Breast epithelium (tissue), 4 donors: ENCODE measurements around the gene ZSWIM4. TPM values are rescaled to one million over a fixed set of nuclear protein-coding genes. Genes with fewer than 3 reads are reported as not detected.

Experiments
- DNase-seq, 2 donors: peaks; one replicate each; pipeline ENCODE4 v3.0.0-alpha.2; 2019; ENCODE audit warnings: low spot score in 2 of 2
- H3K27ac ChIP-seq, 2 donors: fragments of 200-600 bp; sonication (generic) in 1 of 2; one replicate each; pipeline ENCODE4 v1.5.1; 2016 to 2019; ENCODE audit warnings: mild to moderate bottlenecking in 1 of 2
- H3K27me3 ChIP-seq, 2 donors: fragments of 200-600 bp; sonication (generic) in 1 of 2; one replicate each; pipeline versions ENCODE4 v1.5.1 to v1.6.0; 2017 to 2019; ENCODE audit warnings: control low read depth in 1 of 2, mild to moderate bottlenecking in 1 of 2
- H3K36me3 ChIP-seq: fragments of 200-600 bp; one replicate; pipeline ENCODE4 v1.5.1; 2019
- H3K4me1 ChIP-seq, 2 donors: fragments of 200-600 bp; sonication (generic); one replicate each; pipeline ENCODE4 v1.5.1; 2016 to 2019; ENCODE audit warnings: control low read depth in 1 of 2
- H3K4me3 ChIP-seq, 3 donors: fragments of 200-600 bp; sonication (generic); 1 replicate in 2 of 3; 2 replicates in 1 of 3; pipeline ENCODE4 v1.5.1; 2016 to 2019; ENCODE audit warnings: mild to moderate bottlenecking in 3 of 3, moderate library complexity in 2 of 3
- H3K9me3 ChIP-seq, 2 donors: fragments of 200-600 bp; sonication (generic) in 1 of 2; one replicate each; pipeline ENCODE4 v1.5.1; 2016 to 2019; ENCODE audit warnings: control low read depth in 1 of 2
- POLR2A ChIP-seq: fragments of 450-650 bp; IDR thresholded peaks from one replicate; pipeline ENCODE4 v1.6.1; 2016; ENCODE audit warnings: antibody characterized with exemption, mild to moderate bottlenecking, moderate library complexity
- POLR2AphosphoS5 ChIP-seq, 3 donors: sonication (generic); formaldehyde crosslinking; IDR thresholded peaks; one replicate each; pipeline ENCODE4 v1.6.1; 2017; ENCODE audit warnings: antibody characterized with exemption in 3 of 3
- intact Hi-C: fragments of 100-400 bp; cut with DNase I; formaldehyde crosslinking; loops from one replicate; pipeline ENCODE4 v1.15.1; 2023; ENCODE audit warnings: low total_unique reads
- total RNA-seq, 3 donors: library from RNA; depleted of rRNA; stranded (reverse); fragments of >200 nt; gene quantifications; one replicate each; pipeline ENCODE4 v1.1.0, GENCODE V29; 2016
- TF ChIP-seq, protein P1 (sequence below), 3 donors: fragments of 450-650 bp; IDR thresholded peaks; one replicate each; pipeline ENCODE4 v1.5.1; 2016 to 2017; ENCODE audit warnings: antibody characterized with exemption in 3 of 3, mild to moderate bottlenecking in 3 of 3, moderate library complexity in 3 of 3

ZSWIM4 gene
- total RNA-seq, 3 donors from 2014 or later = 1.1 to 8.5 (median 6.9) TPM

DNA sequence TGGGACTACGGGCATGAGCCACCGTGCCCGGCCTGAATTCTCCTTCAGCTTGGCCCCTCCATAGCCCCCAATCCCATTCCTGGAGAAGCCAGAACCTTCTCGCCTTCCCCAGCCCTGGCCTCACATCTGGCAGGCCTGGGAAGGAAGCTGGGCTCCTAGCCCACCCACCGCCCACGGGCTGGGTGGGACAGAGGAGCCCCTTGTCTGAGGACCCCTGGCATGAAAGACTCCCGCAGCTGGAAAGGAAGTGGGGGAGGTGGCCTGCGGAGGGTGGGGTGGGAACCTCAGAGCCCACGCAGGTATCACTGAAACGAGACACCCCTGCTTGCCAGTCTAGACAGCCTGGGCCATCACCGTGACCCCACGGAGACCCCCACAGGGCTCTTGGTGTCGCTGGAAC lies 74.0 kb downstream of the ZSWIM4 start:
- intact Hi-C loops = no loop called here
- H3K9me3 ChIP-seq = no peaks in the 10 kb centered on the region
- no peaks in the 10 kb centered on the region for H3K27me3 ChIP-seq

DNA sequence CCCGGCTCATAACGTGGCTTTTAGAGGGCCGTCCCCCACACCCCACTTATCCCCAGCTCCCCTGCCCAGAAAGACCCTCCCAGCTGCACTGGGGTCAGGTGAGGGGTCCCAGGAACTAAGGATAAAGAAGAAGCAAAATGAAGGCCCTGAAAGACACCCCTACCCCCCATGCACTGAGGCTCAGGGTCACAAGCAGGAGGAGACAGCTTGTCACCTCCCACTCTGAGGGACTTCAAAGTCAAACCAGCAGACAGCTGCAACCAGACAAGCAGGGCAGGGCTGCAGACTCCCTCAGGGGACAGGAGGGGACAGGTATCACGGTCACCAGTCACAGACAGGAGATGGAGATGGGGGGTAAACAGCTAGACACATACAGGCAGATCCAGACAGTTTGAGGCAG lies 75.6 kb downstream of the ZSWIM4 start:
- no peak for DNase-seq
- H3K27me3 ChIP-seq = no peaks in the 10 kb centered on the region
- H3K36me3 ChIP-seq = no peaks in the 10 kb centered on the region
- intact Hi-C loops = no loop called here
- no peaks in the 10 kb centered on the region for H3K9me3 ChIP-seq
- no peak overlapping the region for H3K4me3 ChIP-seq
- no peak overlapping the region for H3K27ac ChIP-seq
- TF ChIP-seq POLR2A = no peak
- H3K4me1 ChIP-seq = peaks cover 2 to 7% of the 10 kb centered on the region in 2 donors

More for the DNA sequence above, 74.0 kb downstream of the ZSWIM4 start:
- Histone ChIP-seq H3K4me3 (no peak overlapping the region), H3K36me3 (no peaks in the 10 kb centered on the region), H3K27ac (no peak overlapping the region), H3K4me1 (peaks cover 2 to 6% of the 10 kb centered on the region in 2 donors)
- TF ChIP-seq POLR2AphosphoS5 (IDR thresholded peaks at IDR 0.05) = no peak
- TF ChIP-seq, protein P1, sequence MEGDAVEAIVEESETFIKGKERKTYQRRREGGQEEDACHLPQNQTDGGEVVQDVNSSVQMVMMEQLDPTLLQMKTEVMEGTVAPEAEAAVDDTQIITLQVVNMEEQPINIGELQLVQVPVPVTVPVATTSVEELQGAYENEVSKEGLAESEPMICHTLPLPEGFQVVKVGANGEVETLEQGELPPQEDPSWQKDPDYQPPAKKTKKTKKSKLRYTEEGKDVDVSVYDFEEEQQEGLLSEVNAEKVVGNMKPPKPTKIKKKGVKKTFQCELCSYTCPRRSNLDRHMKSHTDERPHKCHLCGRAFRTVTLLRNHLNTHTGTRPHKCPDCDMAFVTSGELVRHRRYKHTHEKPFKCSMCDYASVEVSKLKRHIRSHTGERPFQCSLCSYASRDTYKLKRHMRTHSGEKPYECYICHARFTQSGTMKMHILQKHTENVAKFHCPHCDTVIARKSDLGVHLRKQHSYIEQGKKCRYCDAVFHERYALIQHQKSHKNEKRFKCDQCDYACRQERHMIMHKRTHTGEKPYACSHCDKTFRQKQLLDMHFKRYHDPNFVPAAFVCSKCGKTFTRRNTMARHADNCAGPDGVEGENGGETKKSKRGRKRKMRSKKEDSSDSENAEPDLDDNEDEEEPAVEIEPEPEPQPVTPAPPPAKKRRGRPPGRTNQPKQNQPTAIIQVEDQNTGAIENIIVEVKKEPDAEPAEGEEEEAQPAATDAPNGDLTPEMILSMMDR (IDR thresholded peaks at IDR 0.05) = no peak
- TF ChIP-seq POLR2A = no peak
- no peak for DNase-seq

- H3K27ac ChIP-seq = peak overlapping the region in 1 of 2 donors; percentile 77
- no peaks in the 10 kb centered on the region for H3K36me3 ChIP-seq
- intact Hi-C loops = no loop called here
- no peaks in the 10 kb centered on the region for H3K9me3 ChIP-seq
- DNase-seq = no peak
- no peaks in the 10 kb centered on the region for H3K27me3 ChIP-seq
- H3K4me1 ChIP-seq = peaks cover 0 to 7% of the 10 kb centered on the region in 2 donors
- TF ChIP-seq, protein P1 (IDR thresholded peaks at IDR 0.05) = no peak
- TF ChIP-seq POLR2AphosphoS5 (IDR thresholded peaks at IDR 0.05) = no peak
- TF ChIP-seq POLR2A = no peak
- peak overlapping the region in 2 of 3 donors; percentile 57 to 69 for H3K4me3 ChIP-seq
These were observed 77.1 kb downstream of the ZSWIM4 start for GRCh38 chr19:13872339-13872694.

GRCh38 chr19:13872695-13873389 lies 77.6 kb downstream of the ZSWIM4 start:
- Histone ChIP-seq H3K4me1 (peaks cover 0 to 7% of the 10 kb centered on the region in 2 donors), H3K9me3 (no peaks in the 10 kb centered on the region), H3K36me3 (no peaks in the 10 kb centered on the region), H3K27ac (peak overlapping the region; percentile 69 to 77), H3K27me3 (no peaks in the 10 kb centered on the region), H3K4me3 (peak overlapping the region; percentile 37 to 69 (median 57))
- TF ChIP-seq POLR2AphosphoS5 (IDR thresholded peaks at IDR 0.05) = no peak
- TF ChIP-seq, protein P1 (IDR thresholded peaks at IDR 0.05) = peak in 1 of 3 donors; percentile 34
- DNase-seq = no peak
- intact Hi-C loops = no loop called here

DNA sequence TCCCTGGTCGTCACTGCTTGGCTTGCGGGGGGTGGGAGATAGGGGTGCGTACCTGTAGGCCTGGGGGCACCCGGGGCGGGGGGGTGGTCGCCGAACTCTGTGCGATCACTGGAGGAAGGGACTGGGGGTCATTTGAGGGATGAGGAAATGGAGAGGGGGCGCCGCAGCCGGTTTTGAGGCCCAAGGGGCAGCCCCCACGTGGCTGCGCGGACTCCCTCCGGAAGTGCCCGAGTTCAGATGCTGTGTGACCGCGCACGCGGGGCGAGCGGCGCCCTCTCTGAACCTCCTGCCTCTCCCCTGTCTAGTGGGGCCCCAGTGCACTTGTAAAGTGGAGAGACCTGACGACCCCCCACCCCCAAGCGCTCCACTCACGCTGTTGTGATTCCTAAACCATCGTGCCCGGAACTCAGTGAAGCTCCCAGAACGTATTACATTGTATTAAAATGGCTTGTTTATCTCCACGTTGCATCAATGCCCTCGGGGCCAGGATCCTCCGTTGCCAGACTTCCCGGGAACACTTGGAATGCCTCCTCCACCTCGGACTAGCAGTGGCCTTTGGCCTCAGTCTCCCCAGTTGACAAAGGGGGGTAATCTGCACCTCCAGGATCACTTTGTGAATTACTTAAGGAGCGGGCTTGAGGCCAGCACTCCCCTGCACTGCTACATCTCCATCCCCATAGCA lies 78.7 kb downstream of the ZSWIM4 start:
- peak in 1 of 2 donors; percentile 68 for DNase-seq
- Histone ChIP-seq H3K27ac (no peak overlapping the region), H3K36me3 (no peaks in the 10 kb centered on the region), H3K4me1 (peaks cover 0 to 7% of the 10 kb centered on the region in 2 donors), H3K9me3 (no peaks in the 10 kb centered on the region), H3K27me3 (no peaks in the 10 kb centered on the region), H3K4me3 (peak overlapping the region in 1 of 3 donors; percentile 19)
- intact Hi-C loops = no loop called here
- TF ChIP-seq POLR2A = no peak
- TF ChIP-seq, protein P1 (IDR thresholded peaks at IDR 0.05) = no peak
- TF ChIP-seq POLR2AphosphoS5 (IDR thresholded peaks at IDR 0.05) = no peak
